Ectodermal cell (in vitro differentiated cells): ENCODE results near the gene PIGU.
"Not testable (repeated sequence)": the region's sequence is repeated elsewhere in the genome, so short reads cannot be mapped to it uniquely, and the experiment has no call there.

ENCODE experiments used
- H3K27ac ChIP-seq: 2 replicates; pipeline ENCODE4 v1.7.0; 2013; ENCODE audit warnings: mild to moderate bottlenecking, low read depth, low read length; ENCODE audit not compliant: insufficient read depth, poor library complexity, severe bottlenecking
- H3K27me3 ChIP-seq: 2 replicates; pipeline ENCODE4 v1.7.0; 2013; ENCODE audit warnings: mild to moderate bottlenecking, low read length; ENCODE audit not compliant: insufficient read depth, control insufficient read depth, poor library complexity, severe bottlenecking
- H3K36me3 ChIP-seq: one replicate; pipeline ENCODE4 v1.7.0; 2013; ENCODE audit warnings: low read length; ENCODE audit not compliant: control insufficient read depth, insufficient read depth
- H3K4me1 ChIP-seq: one replicate; pipeline ENCODE4 v1.7.0; 2013; ENCODE audit warnings: low read length; ENCODE audit not compliant: control insufficient read depth, insufficient read depth
- H3K4me3 ChIP-seq: 2 replicates; pipeline ENCODE4 v1.7.0; 2013; ENCODE audit warnings: low read depth, low read length, control low read depth; ENCODE audit not compliant: insufficient read depth
- H3K9me3 ChIP-seq: 2 replicates; pipeline ENCODE4 v1.7.0; 2013; ENCODE audit warnings: mild to moderate bottlenecking, low read length, moderate library complexity; ENCODE audit not compliant: control insufficient read depth
- whole genome bisulfite sequencing, 2 experiments: methylation state at CpG; one replicate each; pipeline ENCODE4 v1.1.7; 2013; ENCODE audit warnings: missing lambda C conversion rate in 2 of 2; 5-methylcytosine and 5-hydroxymethylcytosine counted together

PIGU gene

DNA sequence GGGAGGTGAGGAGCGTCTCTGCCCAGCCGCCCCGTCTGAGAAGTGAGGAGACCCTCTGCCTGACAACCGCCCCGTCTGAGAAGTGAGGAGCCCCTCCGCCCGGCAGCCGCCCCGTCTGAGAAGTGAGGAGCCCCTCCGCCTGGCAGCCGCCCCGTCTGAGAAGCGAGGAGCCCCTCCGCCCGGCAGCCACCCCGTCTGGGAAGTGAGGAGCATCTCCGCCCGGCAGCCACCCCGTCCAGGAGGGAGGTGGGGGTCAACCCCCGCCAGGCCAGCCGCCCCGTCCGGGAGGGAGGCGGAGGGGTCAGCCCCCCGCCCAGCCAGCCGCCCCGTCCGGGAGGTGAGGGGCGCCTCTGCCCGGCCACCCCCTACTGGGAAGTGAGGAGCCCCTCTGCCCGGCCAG lies 18.2 kb downstream of the PIGU start:
- H3K27me3 ChIP-seq, H3K4me3 ChIP-seq, H3K9me3 ChIP-seq, H3K27ac ChIP-seq, H3K36me3 ChIP-seq, H3K4me1 ChIP-seq: not testable (repeated sequence)
- 98% methylated on average over 30 to 31 of the region's 31 CpGs for WGBS, 2 experiments

DNA sequence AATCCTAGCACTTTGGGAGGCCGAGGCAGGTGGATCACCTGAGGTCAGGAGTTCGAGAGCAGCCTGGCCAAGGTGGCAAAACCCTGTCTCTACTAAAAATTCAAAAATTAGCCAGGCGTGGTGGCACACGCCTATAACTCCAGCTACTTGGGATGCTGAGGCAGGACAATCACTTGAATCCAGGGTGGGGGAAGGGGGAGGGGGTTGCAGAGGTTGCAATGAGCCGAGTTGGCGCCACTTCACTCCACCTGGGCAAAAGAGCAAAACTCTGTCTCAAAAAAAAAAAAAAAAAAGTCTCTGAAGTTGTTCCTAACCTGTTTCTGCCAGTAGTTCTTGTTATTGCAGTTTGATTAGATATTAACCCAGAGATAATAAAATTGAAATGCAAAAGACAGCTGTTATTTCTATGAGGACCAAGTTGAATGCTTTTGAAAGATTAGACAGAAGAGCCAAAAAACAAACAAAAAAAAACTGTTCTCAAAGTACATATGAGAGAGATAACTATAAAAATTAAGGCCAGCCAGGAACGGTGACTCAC lies 22.6 kb downstream of the PIGU start:
- H3K27me3 ChIP-seq: no peaks in the 10 kb centered on the region
- H3K27ac ChIP-seq: no peak overlapping the region
- no peaks in the 10 kb centered on the region for H3K36me3 ChIP-seq
- no peaks in the 10 kb centered on the region for H3K4me1 ChIP-seq
- WGBS, 2 experiments: 91 to 92% methylated on average over 5 to 7 of the region's 7 CpGs
- no peaks in the 10 kb centered on the region for H3K9me3 ChIP-seq
- no peak overlapping the region for H3K4me3 ChIP-seq

DNA sequence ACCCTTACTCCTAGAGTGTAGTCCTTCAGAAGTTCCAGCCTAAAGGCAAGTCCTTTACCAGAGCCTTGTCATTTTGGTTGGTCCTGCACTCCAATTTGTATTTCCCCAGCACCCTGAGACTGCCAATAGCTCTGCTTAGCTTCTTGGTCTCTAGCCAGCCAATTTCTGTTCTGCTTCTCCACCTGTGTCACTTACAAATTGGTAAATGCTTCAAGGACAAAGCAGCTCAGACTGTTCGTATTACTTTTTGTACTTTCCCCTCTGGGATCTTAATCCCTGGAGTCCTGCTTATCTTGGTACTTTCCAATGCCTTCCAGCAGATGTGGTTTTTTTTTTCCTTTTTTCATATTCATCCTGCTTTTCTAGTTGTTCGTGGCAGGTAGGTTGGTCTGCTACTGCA lies 25.7 kb downstream of the PIGU start:
- H3K36me3 ChIP-seq: no peaks in the 10 kb centered on the region
- H3K4me1 ChIP-seq: no peaks in the 10 kb centered on the region
- H3K9me3 ChIP-seq: no peaks in the 10 kb centered on the region
- no peak overlapping the region for H3K27ac ChIP-seq
- WGBS, 2 experiments: 96 to 97% methylated on average over 2 of the region's 2 CpGs
- H3K4me3 ChIP-seq: no peak overlapping the region
- H3K27me3 ChIP-seq: no peaks in the 10 kb centered on the region

DNA sequence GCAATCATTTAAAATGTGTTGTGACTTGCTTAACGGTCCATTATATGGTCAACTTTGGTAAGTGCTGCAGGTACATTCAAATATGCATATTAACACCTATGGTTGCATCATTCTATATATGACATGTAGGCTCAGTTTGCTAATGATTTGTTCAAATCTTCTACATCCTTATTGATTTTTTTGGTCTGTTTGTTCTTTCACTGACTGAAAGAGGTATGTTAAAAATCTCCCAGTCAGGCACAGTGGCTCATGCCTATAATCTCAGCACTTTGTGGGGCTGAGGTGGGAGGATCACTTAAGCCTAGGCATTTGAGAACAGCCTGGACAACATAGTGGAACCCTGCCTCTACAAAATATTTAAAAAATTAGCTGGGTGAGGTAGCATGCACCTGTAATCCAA lies 29.2 kb downstream of the PIGU start:
- no peaks in the 10 kb centered on the region for H3K27me3 ChIP-seq
- H3K27ac ChIP-seq: no peak overlapping the region
- H3K36me3 ChIP-seq: no peaks in the 10 kb centered on the region
- no peaks in the 10 kb centered on the region for H3K9me3 ChIP-seq
- H3K4me1 ChIP-seq: no peaks in the 10 kb centered on the region
- H3K4me3 ChIP-seq: no peak overlapping the region
- WGBS, 2 experiments: no CpG with 5 or more reads among the region's 1 CpG

DNA sequence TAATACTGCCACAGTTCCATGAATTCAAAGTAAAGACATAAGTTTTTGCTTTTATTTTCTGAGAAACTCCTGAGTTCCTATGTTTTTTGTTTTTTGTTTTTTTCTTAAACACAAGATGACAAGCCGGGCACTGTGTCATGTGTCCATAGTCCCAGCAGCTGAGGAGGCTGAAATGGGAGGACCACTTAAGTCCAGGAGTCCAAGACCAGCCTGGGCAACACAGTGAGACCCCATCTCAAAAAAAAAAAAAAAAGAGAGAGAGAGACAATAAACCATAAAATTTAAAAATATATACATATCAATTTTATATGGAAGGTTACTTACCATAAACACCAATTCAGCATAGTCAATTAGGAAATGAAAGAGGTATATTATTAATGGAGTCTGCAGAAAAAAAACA lies 31.9 kb downstream of the PIGU start:
- Histone ChIP-seq H3K27ac (no peak overlapping the region), H3K9me3 (no peaks in the 10 kb centered on the region), H3K36me3 (no peaks in the 10 kb centered on the region), H3K4me3 (no peak overlapping the region), H3K27me3 (no peaks in the 10 kb centered on the region), H3K4me1 (no peaks in the 10 kb centered on the region)
- 82 to 96% methylated on average over 1 of the region's 1 CpG for WGBS, 2 experiments

DNA sequence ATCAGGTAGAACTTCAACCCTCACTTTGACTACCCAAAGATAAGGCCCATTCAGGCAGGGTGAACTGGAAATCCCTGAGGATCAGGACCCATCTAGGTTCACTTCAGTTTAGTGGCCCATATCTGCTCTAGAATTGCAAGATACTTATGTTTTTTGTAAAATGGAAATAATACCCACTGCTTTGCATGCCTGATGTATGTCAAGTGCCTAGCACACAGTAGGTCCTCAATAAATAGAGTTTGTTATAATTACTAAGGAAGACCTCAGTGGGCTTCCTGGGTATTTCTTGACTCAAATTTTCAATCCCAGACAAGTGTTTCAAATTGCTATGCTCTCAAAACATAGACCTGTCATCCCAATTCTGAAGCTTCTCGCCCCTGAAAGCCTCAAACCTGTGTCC lies 32.5 kb downstream of the PIGU start:
- WGBS, 2 experiments: 93 to 100% methylated on average over 1 of the region's 1 CpG
- Histone ChIP-seq H3K4me3 (no peak overlapping the region), H3K9me3 (no peaks in the 10 kb centered on the region), H3K36me3 (no peaks in the 10 kb centered on the region), H3K27me3 (no peaks in the 10 kb centered on the region), H3K4me1 (no peaks in the 10 kb centered on the region), H3K27ac (no peak overlapping the region)

DNA sequence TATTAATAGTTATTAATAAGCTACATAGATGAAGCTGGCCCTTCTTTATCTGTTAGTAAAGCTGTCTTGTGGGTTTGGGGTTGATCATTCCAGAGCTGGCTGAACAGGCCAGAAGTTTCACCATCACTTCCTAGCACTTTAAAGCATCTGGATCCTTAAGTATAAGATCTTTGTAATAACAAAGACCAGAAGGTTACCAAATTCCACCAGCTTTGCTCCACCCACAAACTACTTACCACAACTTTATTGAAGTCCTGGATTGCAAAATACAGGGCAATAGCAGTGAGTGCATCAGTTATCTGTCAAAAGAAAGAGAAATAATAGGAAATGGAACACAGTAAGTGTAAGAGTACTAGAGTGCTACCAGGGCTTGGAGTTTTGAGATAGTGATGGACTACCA lies 33.0 kb downstream of the PIGU start:
- Histone ChIP-seq H3K36me3 (no peaks in the 10 kb centered on the region), H3K27ac (no peak overlapping the region), H3K27me3 (no peaks in the 10 kb centered on the region), H3K9me3 (no peaks in the 10 kb centered on the region), H3K4me3 (no peak overlapping the region), H3K4me1 (no peaks in the 10 kb centered on the region)

DNA sequence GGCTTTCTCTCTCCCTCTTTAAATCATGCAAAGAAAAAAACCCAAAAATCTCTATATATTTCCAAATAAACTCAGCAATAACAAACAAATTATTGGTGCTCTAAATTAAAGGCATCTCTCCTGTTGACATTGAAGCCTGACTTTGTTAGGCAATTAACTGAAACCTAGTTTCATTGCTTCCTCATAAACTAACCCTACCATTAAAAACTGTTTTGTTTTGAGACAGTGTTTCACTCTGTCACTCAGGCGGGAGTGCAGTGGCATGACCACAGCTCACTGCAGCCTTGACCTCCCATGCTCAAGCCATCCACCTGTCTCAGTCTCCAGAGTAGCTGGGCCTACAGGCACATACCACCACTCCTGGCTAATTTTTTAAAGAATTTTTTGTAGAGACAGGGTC lies 34.9 kb downstream of the PIGU start:
- Histone ChIP-seq H3K36me3 (peaks cover 8% of the 10 kb centered on the region), H3K4me3 (no peak overlapping the region), H3K9me3 (no peaks in the 10 kb centered on the region), H3K4me1 (no peaks in the 10 kb centered on the region), H3K27me3 (no peaks in the 10 kb centered on the region), H3K27ac (no peak overlapping the region)
- WGBS, 2 experiments: 86 to 93% methylated on average over 1 of the region's 1 CpG

DNA sequence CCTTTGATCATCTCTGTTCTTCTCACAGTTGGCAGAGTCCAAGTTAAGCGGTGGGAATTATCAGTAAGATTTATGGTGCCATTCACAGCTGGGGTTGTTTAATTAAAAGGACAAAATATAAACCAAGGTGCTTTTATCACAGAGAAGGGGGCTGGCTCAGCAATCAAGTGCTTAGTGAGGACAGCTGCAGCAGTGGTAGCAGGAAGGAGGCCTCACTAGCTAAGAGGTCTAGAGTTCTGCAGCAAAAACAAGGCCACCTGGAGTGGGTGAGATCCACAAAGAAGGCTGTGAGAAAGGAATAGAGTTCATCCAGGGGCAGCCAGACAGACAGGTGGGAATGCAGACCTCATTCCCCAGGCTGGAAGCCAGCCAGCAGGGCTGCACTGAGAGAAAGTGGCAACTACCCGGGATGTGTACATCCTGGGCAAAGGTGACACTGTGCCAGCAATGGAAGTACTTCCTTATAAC lies 37.1 kb downstream of the PIGU start:
- H3K4me1 ChIP-seq: no peaks in the 10 kb centered on the region
- H3K4me3 ChIP-seq: no peak overlapping the region
- WGBS, 2 experiments: 92 to 95% methylated on average over 2 of the region's 2 CpGs
- no peaks in the 10 kb centered on the region for H3K9me3 ChIP-seq
- no peak overlapping the region for H3K27ac ChIP-seq
- no peaks in the 10 kb centered on the region for H3K27me3 ChIP-seq
- H3K36me3 ChIP-seq: peaks cover 8% of the 10 kb centered on the region

DNA sequence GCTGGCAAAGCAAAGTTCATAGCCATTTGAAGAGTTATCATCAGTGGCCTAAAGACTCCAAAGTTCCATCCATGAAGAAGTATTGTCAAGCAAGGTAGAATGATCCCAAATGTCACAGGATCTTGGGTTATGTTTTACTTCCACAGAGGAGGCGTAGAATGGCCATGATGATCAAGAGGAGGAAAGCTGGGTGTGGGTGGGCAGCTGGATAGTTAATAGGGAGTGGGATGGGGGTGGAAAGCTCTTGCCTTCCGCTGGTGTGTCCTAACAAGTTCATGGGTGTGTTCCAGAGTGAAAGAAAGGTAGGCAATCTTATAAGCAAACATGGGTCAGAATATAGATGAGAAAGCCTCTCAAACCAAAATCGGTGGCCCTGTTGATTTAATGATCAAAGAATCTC lies 38.4 kb downstream of the PIGU start:
- Histone ChIP-seq H3K36me3 (peaks cover 8% of the 10 kb centered on the region), H3K9me3 (no peaks in the 10 kb centered on the region)
- 93 to 95% methylated on average over 2 to 3 of the region's 3 CpGs for WGBS, 2 experiments

DNA sequence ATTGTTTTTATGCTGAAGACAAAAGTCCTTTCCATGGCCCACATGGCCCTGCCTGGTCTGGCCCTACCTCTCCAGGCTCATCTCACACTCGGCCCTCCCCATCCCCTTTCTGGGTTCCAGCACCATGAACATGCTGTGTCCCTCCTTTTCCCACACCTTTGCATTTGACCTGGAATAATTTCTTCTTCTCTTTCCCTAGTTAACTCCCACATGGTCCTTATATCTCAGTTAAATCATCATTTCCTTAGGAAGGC lies 38.9 kb downstream of the PIGU start:
- Histone ChIP-seq H3K9me3 (no peaks in the 10 kb centered on the region), H3K27me3 (no peaks in the 10 kb centered on the region), H3K4me1 (no peaks in the 10 kb centered on the region), H3K4me3 (no peak overlapping the region), H3K36me3 (peaks cover 8% of the 10 kb centered on the region), H3K27ac (no peak overlapping the region)
- 90 to 97% methylated on average over 1 of the region's 1 CpG for WGBS, 2 experiments

More for the DNA sequence above, 38.4 kb downstream of the PIGU start:
- H3K27ac ChIP-seq: no peak overlapping the region
- H3K4me3 ChIP-seq: no peak overlapping the region
- H3K4me1 ChIP-seq: no peaks in the 10 kb centered on the region
- H3K27me3 ChIP-seq: no peaks in the 10 kb centered on the region
